Measurements from ENCODE around the gene CEP290.

The CEP290 gene

GRCh38 chr12:88166179-88166578 is 24.3 kb upstream of the CEP290 start:
- POLR2A ChIA-PET: no interaction called here
- no peak for TF ChIP-seq CTCF (IDR thresholded peaks at IDR 0.05; ENCODE audit: insufficient read depth, low read length, missing control alignments)
- H3K4me3 ChIP-seq (ENCODE audit: low read depth, low read length): no peak overlapping the region
- CTCF ChIA-PET: interaction anchor here (0.6 to 1.6 kb wide), 2 partner anchors 12 to 1362 kb away, joined by 3 read pairs; no protein-coding TSS in a partner anchor
- DNase-seq (ENCODE audit: low read depth, low spot score): no peak

GRCh38 chr12:88163371-88163770 is 21.5 kb upstream of the CEP290 start:
- no peak for TF ChIP-seq CTCF (IDR thresholded peaks at IDR 0.05; ENCODE audit: insufficient read depth, low read length, missing control alignments)
- POLR2A ChIA-PET: no interaction called here
- no peak for DNase-seq (ENCODE audit: low read depth, low spot score)
- CTCF ChIA-PET: interaction anchor here (0.9 to 1.0 kb wide), 2 partner anchors 9 to 417 kb away, joined by 3 to 5 read pairs; partner anchors contain the start of gene KITLG
- no peak overlapping the region for H3K4me3 ChIP-seq (ENCODE audit: low read depth, low read length)

- ChIA-PET POLR2A (no interaction called here), CTCF (interaction anchor here (1.0 to 3.5 kb wide), 7 partner anchors 100 to 863 kb away, joined by 3 to 34 read pairs (median 4); partner anchors contain the start of gene KITLG)
- no peak for TF ChIP-seq CTCF (IDR thresholded peaks at IDR 0.05; ENCODE audit: insufficient read depth, low read length, missing control alignments)
- H3K4me3 ChIP-seq (ENCODE audit: low read depth, low read length): no peak overlapping the region
- DNase-seq (ENCODE audit: low read depth, low spot score): no peak
Observed at GRCh38 chr12:88156075-88156654, 14.3 kb upstream of the CEP290 start.

- TF ChIP-seq CTCF (IDR thresholded peaks at IDR 0.05; ENCODE audit: insufficient read depth, low read length, missing control alignments): no peak
- ChIA-PET CTCF (interaction anchor here (0.6 to 3.5 kb wide), 20 partner anchors 9 to 1375 kb away, joined by 3 to 34 read pairs (median 3); partner anchors contain the start of gene KITLG), POLR2A (no interaction called here)
- no peak overlapping the region for H3K4me3 ChIP-seq (ENCODE audit: low read depth, low read length)
- no peak for DNase-seq (ENCODE audit: low read depth, low spot score)
Observed at GRCh38 chr12:88153959-88154358, 12.1 kb upstream of the CEP290 start.

GRCh38 chr12:88150063-88150462 is 8.2 kb upstream of the CEP290 start:
- ChIA-PET POLR2A (no interaction called here), CTCF (interaction anchor here (1.0 kb wide), 1 partner anchor 843 kb away, joined by 3 read pairs; no protein-coding TSS in a partner anchor)
- no peak for DNase-seq (ENCODE audit: low read depth, low spot score)
- no peak for TF ChIP-seq CTCF (IDR thresholded peaks at IDR 0.05; ENCODE audit: insufficient read depth, low read length, missing control alignments)
- H3K4me3 ChIP-seq (ENCODE audit: low read depth, low read length): no peak overlapping the region

- CTCF ChIA-PET: interaction anchor here (1.3 kb wide), 2 partner anchors 8 to 848 kb away, joined by 4 to 6 read pairs; no protein-coding TSS in a partner anchor
- no peak overlapping the region for H3K4me3 ChIP-seq (ENCODE audit: low read depth, low read length)
- DNase-seq (ENCODE audit: low read depth, low spot score): no peak
- no peak for TF ChIP-seq CTCF (IDR thresholded peaks at IDR 0.05; ENCODE audit: insufficient read depth, low read length, missing control alignments)
- POLR2A ChIA-PET: no interaction called here
Observed at GRCh38 chr12:88145567-88146505, 3.9 kb upstream of the CEP290 start.

Measured in AG04449 (cell line).